A549 (cell line): ENCODE measurements around the gene INTS4.
"Not testable (repeated sequence)": the region's sequence is repeated elsewhere in the genome, so short reads cannot be mapped to it uniquely, and the experiment has no call there.

Source experiments
- CBX8 ChIP-seq: fragments of 200-600 bp; sonication (generic); IDR thresholded peaks from 2 replicates; pipeline ENCODE4 v1.6.1; 2016
- EHMT2 ChIP-seq: fragments of 200-600 bp; sonication (generic); IDR thresholded peaks from 2 replicates; pipeline ENCODE4 v1.6.1; 2016; ENCODE audit warnings: antibody characterized with exemption, low read depth, mild to moderate bottlenecking, moderate library complexity
- EP300 ChIP-seq, 2 experiments: fragments of >200 bp; sonication (Bioruptor Twin); formaldehyde crosslinking; IDR thresholded peaks; 2 replicates in 1 of 2; 3 replicates in 1 of 2; pipeline ENCODE4 v1.6.1; 2016 to 2017
- ESRRA ChIP-seq: fragments of 150-350 bp; IDR thresholded peaks from 2 replicates; pipeline ENCODE4 v1.6.1; 2014; ENCODE audit warnings: mild to moderate bottlenecking, low read length, borderline replicate concordance
- MAFK ChIP-seq: fragments of 450-650 bp; IDR thresholded peaks from 2 replicates; pipeline ENCODE4 v1.6.1; 2014; ENCODE audit not compliant: partially characterized antibody
- POLR2A ChIP-seq: IDR thresholded peaks from 2 replicates; pipeline ENCODE4 v1.6.1; 2012; ENCODE audit warnings: mild to moderate bottlenecking, low read length
- TF ChIP-seq, protein P1 (sequence below): fragments of >200 bp; sonication (Bioruptor Twin); formaldehyde crosslinking; IDR thresholded peaks from 3 replicates; pipeline ENCODE4 v1.5.1; 2016
- TF ChIP-seq, protein P2 (sequence below): fragments of 450-650 bp; IDR thresholded peaks from 2 replicates; pipeline ENCODE4 v1.6.1; 2014; ENCODE audit warnings: antibody characterized with exemption

DNA sequence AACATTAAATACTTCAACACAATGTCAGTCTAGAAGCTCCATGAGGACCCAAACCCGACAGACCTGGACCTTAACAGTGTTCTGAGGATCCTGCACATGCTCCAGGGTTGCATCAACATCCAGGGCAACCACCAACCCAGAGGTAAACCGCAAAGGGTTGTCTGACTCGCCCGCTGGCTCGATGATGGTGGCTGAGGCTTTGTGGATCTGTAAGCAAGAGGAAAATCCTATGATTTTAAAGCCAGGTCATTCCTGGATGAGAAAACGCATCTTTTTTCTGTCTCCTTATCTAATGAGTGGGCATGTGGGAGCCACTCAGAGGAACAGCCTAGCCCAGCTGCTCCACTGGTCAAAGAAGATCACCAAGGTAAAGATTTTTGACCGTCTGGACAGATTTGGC, 103.2 kb downstream of the INTS4 start:
- not testable (repeated sequence) for TF ChIP-seq EP300 (IDR thresholded peaks at IDR 0.05); EHMT2; MAFK; CBX8; ESRRA; POLR2A
- TF ChIP-seq, protein P1, sequence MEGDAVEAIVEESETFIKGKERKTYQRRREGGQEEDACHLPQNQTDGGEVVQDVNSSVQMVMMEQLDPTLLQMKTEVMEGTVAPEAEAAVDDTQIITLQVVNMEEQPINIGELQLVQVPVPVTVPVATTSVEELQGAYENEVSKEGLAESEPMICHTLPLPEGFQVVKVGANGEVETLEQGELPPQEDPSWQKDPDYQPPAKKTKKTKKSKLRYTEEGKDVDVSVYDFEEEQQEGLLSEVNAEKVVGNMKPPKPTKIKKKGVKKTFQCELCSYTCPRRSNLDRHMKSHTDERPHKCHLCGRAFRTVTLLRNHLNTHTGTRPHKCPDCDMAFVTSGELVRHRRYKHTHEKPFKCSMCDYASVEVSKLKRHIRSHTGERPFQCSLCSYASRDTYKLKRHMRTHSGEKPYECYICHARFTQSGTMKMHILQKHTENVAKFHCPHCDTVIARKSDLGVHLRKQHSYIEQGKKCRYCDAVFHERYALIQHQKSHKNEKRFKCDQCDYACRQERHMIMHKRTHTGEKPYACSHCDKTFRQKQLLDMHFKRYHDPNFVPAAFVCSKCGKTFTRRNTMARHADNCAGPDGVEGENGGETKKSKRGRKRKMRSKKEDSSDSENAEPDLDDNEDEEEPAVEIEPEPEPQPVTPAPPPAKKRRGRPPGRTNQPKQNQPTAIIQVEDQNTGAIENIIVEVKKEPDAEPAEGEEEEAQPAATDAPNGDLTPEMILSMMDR: not testable (repeated sequence)
- TF ChIP-seq, protein P2, sequence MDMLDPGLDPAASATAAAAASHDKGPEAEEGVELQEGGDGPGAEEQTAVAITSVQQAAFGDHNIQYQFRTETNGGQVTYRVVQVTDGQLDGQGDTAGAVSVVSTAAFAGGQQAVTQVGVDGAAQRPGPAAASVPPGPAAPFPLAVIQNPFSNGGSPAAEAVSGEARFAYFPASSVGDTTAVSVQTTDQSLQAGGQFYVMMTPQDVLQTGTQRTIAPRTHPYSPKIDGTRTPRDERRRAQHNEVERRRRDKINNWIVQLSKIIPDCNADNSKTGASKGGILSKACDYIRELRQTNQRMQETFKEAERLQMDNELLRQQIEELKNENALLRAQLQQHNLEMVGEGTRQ: not testable (repeated sequence)
